GM19452 (cell line): ENCODE results near the gene SYNE1.
"Not testable (repeated sequence)": the region's sequence is repeated elsewhere in the genome, so short reads cannot be mapped to it uniquely, and the experiment has no call there.

Experiments used
- ATAC-seq: cut with Tn5 transposase; IDR thresholded peaks from one replicate; pipeline ENCODE4 v1.9.1; 2021; ENCODE audit not compliant: unreplicated experiment

The SYNE1 gene

GRCh38 chr6:152155792-152156191, 481.4 kb downstream of the SYNE1 start:
- ATAC-seq: no peak

- no peak for ATAC-seq
Observed at GRCh38 chr6:152154559-152155356, 482.4 kb downstream of the SYNE1 start.

GRCh38 chr6:152151920-152152319, 485.2 kb downstream of the SYNE1 start:
- no peak for ATAC-seq

- ATAC-seq: no peak
Observed at GRCh38 chr6:152150196-152150595, 487.0 kb downstream of the SYNE1 start.

GRCh38 chr6:152148412-152148811, 488.8 kb downstream of the SYNE1 start:
- no peak for ATAC-seq

- ATAC-seq: no peak
Observed at GRCh38 chr6:152147269-152147668, 489.9 kb downstream of the SYNE1 start.

GRCh38 chr6:152146385-152146784, 490.8 kb downstream of the SYNE1 start:
- ATAC-seq: no peak

- ATAC-seq: no peak
Observed at GRCh38 chr6:152143359-152143758, 493.8 kb downstream of the SYNE1 start.

- no peak for ATAC-seq
Observed at GRCh38 chr6:152142105-152142504, 495.1 kb downstream of the SYNE1 start.

- not testable (repeated sequence) for ATAC-seq
Observed at GRCh38 chr6:152138344-152138743, 498.8 kb downstream of the SYNE1 start.

GRCh38 chr6:152136449-152136825, 500.7 kb downstream of the SYNE1 start:
- ATAC-seq: no peak

- no peak for ATAC-seq
Observed at GRCh38 chr6:152135755-152136448, 501.3 kb downstream of the SYNE1 start.

GRCh38 chr6:152130441-152130840, 506.7 kb downstream of the SYNE1 start:
- ATAC-seq: no peak

- no peak for ATAC-seq
Observed at GRCh38 chr6:152129691-152130151, 507.4 kb downstream of the SYNE1 start.

GRCh38 chr6:152127432-152128165, 509.6 kb downstream of the SYNE1 start:
- ATAC-seq: no peak

- peak; percentile 69 for ATAC-seq
Observed at GRCh38 chr6:152124429-152125074, 512.6 kb downstream of the SYNE1 start.

- no peak for ATAC-seq
Observed at GRCh38 chr6:152123076-152123475, 514.1 kb downstream of the SYNE1 start.

GRCh38 chr6:152122434-152122833, 514.7 kb downstream of the SYNE1 start:
- ATAC-seq: no peak

GRCh38 chr6:152121910-152122309, 515.3 kb downstream of the SYNE1 start:
- ATAC-seq: no peak

- no peak for ATAC-seq
Observed at GRCh38 chr6:152119831-152120230, 517.3 kb downstream of the SYNE1 start.

GRCh38 chr6:152118678-152119077, 518.5 kb downstream of the SYNE1 start:
- ATAC-seq: no peak
